Activated CD4-positive, alpha-beta memory T cell treated with anti-CD3 and anti-CD28 coated beads, Interleukin-2, amount 10 ng/mL, durations not matched to agents 7 days and 5 days (primary cell): ENCODE data around the gene NRF1. TPM values are rescaled to one million over a fixed set of nuclear protein-coding genes. Genes with fewer than 3 reads are reported as not detected.

ENCODE experiments used
- CTCF ChIA-PET: fragments of 350-600 bp; sonication (Branson Sonifier 250); formaldehyde crosslinking; loops from one replicate; lab custom pipeline; 2021; ENCODE audit warnings: antibody characterized with exemption, inconsistent platforms; lab: Charles Lee
- POLR2A ChIA-PET: fragments of 350-600 bp; sonication (Branson Sonifier 250); formaldehyde crosslinking; loops from one replicate; lab custom pipeline; 2021; ENCODE audit warnings: antibody characterized with exemption; lab: Charles Lee
- DNase-seq: peaks from one replicate; pipeline ENCODE4 v3.0.0-alpha.2; 2020
- H3K27ac Mint-ChIP-seq: one replicate; pipeline ENCODE4 v1.8.0; 2021; ENCODE audit warnings: mild to moderate bottlenecking, mixed read lengths
- H3K27me3 Mint-ChIP-seq: one replicate; pipeline ENCODE4 v1.8.0; 2021; ENCODE audit warnings: mixed read lengths
- H3K36me3 Mint-ChIP-seq: one replicate; pipeline ENCODE4 v1.8.0; 2021; ENCODE audit warnings: low read depth, mixed read lengths
- H3K4me1 Mint-ChIP-seq: one replicate; pipeline ENCODE4 v1.8.0; 2021; ENCODE audit warnings: mixed read lengths
- H3K4me3 Mint-ChIP-seq: one replicate; pipeline ENCODE4 v1.8.0; 2021; ENCODE audit warnings: mild to moderate bottlenecking, mixed read lengths
- H3K9me3 Mint-ChIP-seq: one replicate; pipeline ENCODE4 v1.8.0; 2021; ENCODE audit warnings: mixed read lengths
- total RNA-seq, 2 experiments: library from RNA; stranded (reverse); gene quantifications; one replicate each; pipeline ENCODE4 v1.2.3, GENCODE V29; 2021

NRF1 gene
- total RNA-seq, 2 experiments from 2014 or later, result 21.9 to 24.7 TPM

DNA sequence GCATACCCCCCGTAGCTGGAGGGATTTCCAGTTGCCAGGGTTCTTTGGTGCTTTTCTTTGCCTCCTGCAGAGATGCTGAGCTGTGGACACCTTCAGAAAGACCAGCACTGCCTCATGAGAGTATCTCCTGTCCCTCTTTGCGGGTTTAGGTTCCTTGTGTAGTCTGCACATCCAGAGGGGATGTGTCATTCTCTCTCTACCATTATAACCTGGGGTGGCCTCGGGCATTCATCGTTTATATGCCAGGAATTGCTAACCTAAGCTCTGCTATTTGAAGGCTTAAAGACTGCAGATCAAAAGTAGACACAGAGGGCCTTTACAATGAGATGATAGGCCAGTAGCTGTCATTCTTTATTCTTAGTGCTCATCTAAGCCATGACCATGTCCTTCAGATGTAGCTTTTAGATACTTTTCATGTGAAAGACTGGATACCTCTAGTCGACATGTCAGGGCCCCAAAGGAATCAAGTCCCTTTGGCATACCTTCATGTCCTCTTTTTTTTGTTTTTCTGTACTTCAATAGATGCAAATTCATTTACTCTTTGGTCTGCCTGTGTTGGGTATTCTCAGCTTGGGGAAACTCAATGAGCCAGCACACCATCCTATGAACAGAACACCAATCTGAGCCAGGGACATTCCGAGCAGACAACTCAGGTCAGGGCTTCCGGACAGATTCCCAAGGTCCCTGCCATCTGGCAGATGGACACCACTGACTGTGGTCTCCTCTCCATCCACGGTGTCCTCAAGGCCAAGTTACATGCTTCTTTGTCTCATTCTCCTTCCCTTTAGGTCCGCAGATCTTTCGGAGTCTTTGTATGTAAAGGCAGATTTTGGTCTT lies 129.3 kb downstream of the NRF1 start:
- Mint-ChIP-seq H3K27ac (no peak overlapping the region), H3K4me1 (no peaks in the 10 kb centered on the region), H3K4me3 (no peak overlapping the region), H3K9me3 (no peaks in the 10 kb centered on the region), H3K27me3 (no peaks in the 10 kb centered on the region), H3K36me3 (peaks cover 3% of the 10 kb centered on the region)
- DNase-seq, result no peak
- ChIA-PET CTCF (interaction anchor here (2.3 kb wide), 1 partner anchor 90 kb away, joined by 5 read pairs; no protein-coding TSS in a partner anchor), POLR2A (interaction anchor here (1.2 kb wide), 1 partner anchor 39 kb away, joined by 3 read pairs; no protein-coding TSS in a partner anchor)

- Mint-ChIP-seq H3K27me3 (no peaks in the 10 kb centered on the region), H3K9me3 (no peaks in the 10 kb centered on the region), H3K4me1 (no peaks in the 10 kb centered on the region), H3K27ac (no peak overlapping the region), H3K4me3 (no peak overlapping the region), H3K36me3 (peaks cover 4% of the 10 kb centered on the region)
- DNase-seq, result no peak
- CTCF ChIA-PET, result interaction anchor here (2.3 kb wide), 1 partner anchor 89 kb away, joined by 5 read pairs; no protein-coding TSS in a partner anchor
- POLR2A ChIA-PET, result no interaction called here
Measured at GRCh38 chr7:129741743-129742213, 130.3 kb downstream of the NRF1 start.

DNA sequence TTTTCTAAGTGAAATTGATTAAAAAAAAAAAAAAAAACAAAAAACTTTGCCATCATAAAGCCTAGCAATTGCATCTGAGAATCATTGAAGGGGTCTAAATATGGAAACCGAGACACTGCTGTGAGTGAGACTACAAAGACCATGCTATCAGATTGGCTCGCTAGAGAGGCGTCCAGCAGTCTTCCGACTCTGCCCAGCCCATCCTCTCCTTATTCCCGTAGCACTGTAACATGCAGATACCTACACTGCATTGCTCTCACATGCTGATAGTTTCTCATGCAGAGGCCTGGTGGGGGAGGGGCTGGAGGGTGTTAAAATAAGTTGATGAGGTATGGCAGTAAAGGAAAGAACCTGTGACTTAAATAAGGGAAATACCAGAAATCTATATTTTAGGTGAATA lies 130.7 kb downstream of the NRF1 start:
- ChIA-PET POLR2A (no interaction called here), CTCF (no interaction called here)
- H3K27me3 Mint-ChIP-seq, result no peaks in the 10 kb centered on the region
- no peak overlapping the region for H3K27ac Mint-ChIP-seq
- DNase-seq, result no peak
- no peaks in the 10 kb centered on the region for H3K4me1 Mint-ChIP-seq
- no peak overlapping the region for H3K4me3 Mint-ChIP-seq
- peaks cover 9% of the 10 kb centered on the region for H3K36me3 Mint-ChIP-seq
- no peaks in the 10 kb centered on the region for H3K9me3 Mint-ChIP-seq

GRCh38 chr7:129746857-129747529 lies 135.5 kb downstream of the NRF1 start:
- Mint-ChIP-seq H3K27me3 (no peaks in the 10 kb centered on the region), H3K9me3 (no peaks in the 10 kb centered on the region), H3K4me1 (no peaks in the 10 kb centered on the region), H3K27ac (no peak overlapping the region), H3K36me3 (peaks cover 20% of the 10 kb centered on the region), H3K4me3 (no peak overlapping the region)
- POLR2A ChIA-PET, result interaction anchor here (1.0 kb wide), 1 partner anchor 12 kb away, joined by 3 read pairs; no protein-coding TSS in a partner anchor
- CTCF ChIA-PET, result no interaction called here
- no peak for DNase-seq

GRCh38 chr7:129748356-129749109 lies 137.0 kb downstream of the NRF1 start:
- Mint-ChIP-seq H3K27ac (no peak overlapping the region), H3K27me3 (no peaks in the 10 kb centered on the region), H3K36me3 (peaks cover 20% of the 10 kb centered on the region), H3K9me3 (no peaks in the 10 kb centered on the region), H3K4me1 (no peaks in the 10 kb centered on the region), H3K4me3 (no peak overlapping the region)
- CTCF ChIA-PET, result no interaction called here
- no peak for DNase-seq
- POLR2A ChIA-PET, result interaction anchor here (0.6 kb wide), 1 partner anchor 106 kb away, joined by 4 read pairs; no protein-coding TSS in a partner anchor

DNA sequence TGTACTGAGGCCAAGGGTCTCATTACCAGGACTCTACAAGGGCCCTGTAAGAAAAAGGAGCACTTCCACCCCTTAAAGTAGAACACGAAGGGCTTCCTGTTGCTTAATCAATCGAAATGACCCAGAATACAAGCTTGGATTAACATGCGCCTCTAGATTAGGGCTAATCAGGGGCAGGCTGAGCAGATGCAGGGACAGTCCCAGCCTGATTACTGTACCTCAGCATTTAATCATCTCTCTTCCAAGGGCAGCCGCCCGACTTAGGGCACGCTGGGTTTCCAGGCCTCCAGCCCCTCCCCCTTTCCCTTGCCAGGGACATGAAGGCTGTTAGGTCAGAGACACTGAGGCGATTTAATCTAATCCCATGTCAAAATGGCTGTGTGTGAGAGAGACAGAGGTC lies 138.6 kb downstream of the NRF1 start:
- CTCF ChIA-PET, result no interaction called here

GRCh38 chr7:129750501-129750900 lies 139.0 kb downstream of the NRF1 start:
- Mint-ChIP-seq H3K4me1 (no peaks in the 10 kb centered on the region), H3K4me3 (no peak overlapping the region), H3K27ac (no peak overlapping the region), H3K36me3 (peaks cover 22% of the 10 kb centered on the region), H3K27me3 (no peaks in the 10 kb centered on the region), H3K9me3 (no peaks in the 10 kb centered on the region)
- ChIA-PET POLR2A (no interaction called here), CTCF (no interaction called here)
- DNase-seq, result no peak

More for the DNA sequence above, 138.6 kb downstream of the NRF1 start:
- Mint-ChIP-seq H3K4me1 (no peaks in the 10 kb centered on the region), H3K4me3 (no peak overlapping the region), H3K36me3 (peaks cover 22% of the 10 kb centered on the region), H3K9me3 (no peaks in the 10 kb centered on the region), H3K27me3 (no peaks in the 10 kb centered on the region), H3K27ac (no peak overlapping the region)
- POLR2A ChIA-PET, result no interaction called here
- DNase-seq, result no peak

- Mint-ChIP-seq H3K36me3 (peaks cover 25% of the 10 kb centered on the region), H3K9me3 (no peaks in the 10 kb centered on the region), H3K4me1 (no peaks in the 10 kb centered on the region), H3K27me3 (no peaks in the 10 kb centered on the region), H3K4me3 (no peak overlapping the region), H3K27ac (no peak overlapping the region)
- no peak for DNase-seq
- CTCF ChIA-PET, result no interaction called here
- POLR2A ChIA-PET, result no interaction called here
Measured at GRCh38 chr7:129751916-129752315, 140.4 kb downstream of the NRF1 start.

- DNase-seq, result no peak
- Mint-ChIP-seq H3K9me3 (no peaks in the 10 kb centered on the region), H3K36me3 (peaks cover 21% of the 10 kb centered on the region), H3K27ac (no peak overlapping the region), H3K4me3 (no peak overlapping the region), H3K4me1 (no peaks in the 10 kb centered on the region), H3K27me3 (no peaks in the 10 kb centered on the region)
- CTCF ChIA-PET, result no interaction called here
- POLR2A ChIA-PET, result no interaction called here
Measured at GRCh38 chr7:129752760-129753159, 141.2 kb downstream of the NRF1 start.

GRCh38 chr7:129754406-129754805 lies 142.9 kb downstream of the NRF1 start:
- CTCF ChIA-PET, result no interaction called here
- Mint-ChIP-seq H3K9me3 (no peaks in the 10 kb centered on the region), H3K4me3 (no peak overlapping the region), H3K27ac (no peak overlapping the region), H3K27me3 (no peaks in the 10 kb centered on the region), H3K36me3 (peaks cover 17% of the 10 kb centered on the region), H3K4me1 (no peaks in the 10 kb centered on the region)
- POLR2A ChIA-PET, result no interaction called here
- DNase-seq, result no peak

- Mint-ChIP-seq H3K9me3 (no peaks in the 10 kb centered on the region), H3K36me3 (peaks cover 12% of the 10 kb centered on the region), H3K4me3 (no peak overlapping the region), H3K27me3 (no peaks in the 10 kb centered on the region), H3K4me1 (no peaks in the 10 kb centered on the region), H3K27ac (no peak overlapping the region)
- CTCF ChIA-PET, result interaction anchor here (0.7 kb wide), 1 partner anchor 28 kb away, joined by 3 read pairs; no protein-coding TSS in a partner anchor
- no peak for DNase-seq
- POLR2A ChIA-PET, result no interaction called here
Measured at GRCh38 chr7:129757991-129758390, 146.5 kb downstream of the NRF1 start.

GRCh38 chr7:129762387-129762969 lies 151.0 kb downstream of the NRF1 start:
- ChIA-PET POLR2A (no interaction called here), CTCF (no interaction called here)
- H3K36me3 Mint-ChIP-seq, result no peaks in the 10 kb centered on the region
- peaks cover 17% of the 10 kb centered on the region for H3K4me1 Mint-ChIP-seq
- H3K27ac Mint-ChIP-seq, result no peak overlapping the region
- no peak for DNase-seq
- H3K4me3 Mint-ChIP-seq, result no peak overlapping the region
- H3K27me3 Mint-ChIP-seq, result no peaks in the 10 kb centered on the region
- no peaks in the 10 kb centered on the region for H3K9me3 Mint-ChIP-seq
